IPS-18c (cell line): ENCODE measurements around the gene SLC7A6OS.

ENCODE experiments used
- H3K4me3 ChIP-seq: 2 replicates; pipeline ENCODE4 v1.7.0; 2013; ENCODE audit warnings: low read depth, mild to moderate bottlenecking, low read length, moderate library complexity; ENCODE audit not compliant: insufficient read depth
- H3K9me3 ChIP-seq: one replicate; pipeline ENCODE4 v1.6.1; 2013; ENCODE audit warnings: mild to moderate bottlenecking, low read length, moderate library complexity; ENCODE audit not compliant: control insufficient read depth, insufficient read depth

Gene SLC7A6OS

GRCh38 chr16:68288252-68288650 is 22.5 kb downstream of the SLC7A6OS start:
- no peak overlapping the region for H3K4me3 ChIP-seq
- H3K9me3 ChIP-seq: no peaks in the 10 kb centered on the region

DNA sequence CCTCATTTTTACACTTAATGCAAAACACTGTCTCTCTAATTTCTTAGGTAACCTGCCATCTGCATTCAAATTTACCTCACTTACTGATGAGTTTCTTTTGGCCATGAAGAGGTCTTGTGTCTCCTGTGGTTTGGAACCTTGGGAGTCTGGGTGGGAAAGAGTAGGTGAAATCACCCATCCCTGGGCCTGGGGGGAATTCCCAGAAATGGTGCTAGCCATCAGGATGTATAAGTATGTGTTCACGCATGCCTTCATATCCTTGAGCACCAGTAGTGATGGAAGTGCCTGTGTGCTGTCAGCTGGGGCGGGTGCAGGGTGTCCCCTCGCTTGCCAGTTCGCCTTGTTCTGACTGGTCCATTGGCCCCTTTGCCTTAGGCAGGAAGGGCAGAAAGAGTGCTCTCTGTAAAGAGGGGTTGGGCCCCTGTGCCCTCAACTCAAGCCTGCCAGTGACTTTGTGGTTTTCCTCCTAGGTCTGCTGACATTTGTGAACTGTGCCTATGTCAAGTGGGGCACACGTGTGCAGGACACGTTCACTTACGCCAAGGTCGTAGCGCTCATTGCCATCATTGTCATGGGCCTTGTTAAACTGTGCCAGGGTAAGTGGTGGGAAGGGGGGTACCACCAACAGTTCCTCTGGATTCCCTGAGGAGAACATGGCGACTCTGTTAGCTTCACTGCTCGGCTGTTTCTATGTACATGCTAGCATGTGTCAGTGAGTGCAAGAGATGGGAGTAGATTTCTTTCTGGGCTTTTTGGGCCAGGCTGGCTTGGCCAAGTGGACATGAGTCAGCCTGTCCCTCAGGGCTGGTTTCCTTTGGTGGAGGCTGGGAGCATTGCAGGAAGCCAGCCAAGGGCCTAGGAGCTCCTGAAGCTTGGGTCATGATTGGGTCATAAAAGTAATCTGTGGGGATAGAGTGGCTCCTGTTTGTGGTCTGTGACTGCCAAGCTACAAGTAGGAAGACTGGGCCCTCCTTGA is 23.2 kb downstream of the SLC7A6OS start:
- Histone ChIP-seq H3K9me3 (no peaks in the 10 kb centered on the region), H3K4me3 (no peak overlapping the region)

DNA sequence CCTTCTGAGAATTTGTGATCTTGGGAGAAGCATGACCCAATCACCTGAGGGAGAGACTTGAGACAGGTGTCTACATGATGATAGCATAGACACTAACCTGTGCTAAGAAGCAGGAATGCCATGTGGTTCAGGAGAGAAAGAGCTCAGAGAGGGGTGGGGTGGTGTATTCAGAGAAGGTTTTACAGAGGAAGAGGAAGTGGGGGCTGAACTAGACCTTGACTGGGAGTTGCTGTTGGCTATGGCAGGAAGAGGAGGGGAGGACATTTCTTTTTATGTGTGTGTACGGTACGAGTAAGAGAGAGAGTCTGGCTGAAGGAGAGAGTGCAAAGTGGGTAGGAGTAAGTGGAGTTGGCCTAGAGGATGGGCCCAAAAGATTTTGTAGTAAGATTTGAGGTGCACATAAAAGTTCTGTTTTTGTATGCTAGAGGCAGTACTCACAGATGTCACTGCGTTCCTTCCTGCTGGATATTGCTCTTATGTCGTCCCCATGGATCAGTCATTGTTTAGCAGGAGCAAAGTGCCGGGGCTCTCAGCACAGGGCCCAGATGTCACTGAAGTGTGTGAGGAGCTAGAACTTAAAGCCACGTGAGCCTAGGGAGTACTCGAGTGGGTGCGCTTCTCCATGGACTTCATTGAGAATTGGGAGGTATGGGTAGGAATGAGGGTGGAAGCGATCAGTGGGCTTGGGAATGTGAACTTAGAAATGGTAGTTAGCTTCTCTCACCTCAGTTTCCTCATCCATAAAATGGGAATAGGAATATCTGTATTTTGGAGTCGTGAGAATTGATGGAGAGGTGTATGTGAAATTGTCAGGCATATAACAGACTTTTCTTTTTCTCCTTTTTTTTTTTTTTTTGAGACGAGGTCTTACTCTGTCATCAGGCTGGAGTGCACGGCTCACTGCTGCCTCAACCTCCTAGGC is 24.3 kb downstream of the SLC7A6OS start:
- Histone ChIP-seq H3K9me3 (no peaks in the 10 kb centered on the region), H3K4me3 (no peak overlapping the region)

DNA sequence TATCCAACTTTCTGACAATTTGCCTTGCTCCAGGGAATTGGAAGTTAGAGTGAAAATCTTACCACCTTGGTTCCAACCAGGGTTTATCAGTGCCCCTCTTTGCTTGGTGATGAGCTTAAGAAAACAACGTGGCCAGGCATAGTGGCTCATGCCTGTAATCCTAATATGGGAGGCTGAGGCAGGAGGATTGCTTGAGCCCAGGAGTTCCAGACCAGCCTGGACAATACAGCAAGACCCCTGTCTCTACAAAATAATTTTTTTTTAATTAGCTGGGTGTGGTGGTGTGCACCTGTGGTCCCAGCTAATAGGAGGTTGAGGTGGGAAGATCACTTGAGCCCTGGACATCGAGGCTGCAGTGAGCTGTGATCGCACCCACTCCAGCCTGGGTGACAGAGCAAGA is 25.1 kb downstream of the SLC7A6OS start:
- Histone ChIP-seq H3K4me3 (no peak overlapping the region), H3K9me3 (no peaks in the 10 kb centered on the region)

DNA sequence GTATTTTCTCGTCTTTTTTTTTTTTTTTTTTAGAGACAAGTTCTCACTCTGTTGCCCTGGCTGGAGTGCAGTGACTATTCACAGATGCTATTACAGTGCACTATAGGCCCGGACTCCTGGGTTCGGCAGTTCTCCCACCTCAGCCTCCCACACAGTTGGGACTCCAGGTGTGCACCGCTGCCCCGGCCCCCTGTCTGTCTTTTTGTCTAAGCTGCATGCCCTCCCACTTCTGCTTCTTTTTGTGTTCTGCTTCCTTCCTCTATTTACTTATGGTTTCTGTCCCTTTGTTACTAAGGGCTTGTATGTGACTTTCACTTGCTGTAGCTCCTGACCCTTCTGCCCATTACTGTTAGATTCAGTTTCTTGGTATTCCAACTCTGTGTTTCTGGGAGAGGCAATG is 25.9 kb downstream of the SLC7A6OS start:
- Histone ChIP-seq H3K9me3 (no peaks in the 10 kb centered on the region), H3K4me3 (no peak overlapping the region)

DNA sequence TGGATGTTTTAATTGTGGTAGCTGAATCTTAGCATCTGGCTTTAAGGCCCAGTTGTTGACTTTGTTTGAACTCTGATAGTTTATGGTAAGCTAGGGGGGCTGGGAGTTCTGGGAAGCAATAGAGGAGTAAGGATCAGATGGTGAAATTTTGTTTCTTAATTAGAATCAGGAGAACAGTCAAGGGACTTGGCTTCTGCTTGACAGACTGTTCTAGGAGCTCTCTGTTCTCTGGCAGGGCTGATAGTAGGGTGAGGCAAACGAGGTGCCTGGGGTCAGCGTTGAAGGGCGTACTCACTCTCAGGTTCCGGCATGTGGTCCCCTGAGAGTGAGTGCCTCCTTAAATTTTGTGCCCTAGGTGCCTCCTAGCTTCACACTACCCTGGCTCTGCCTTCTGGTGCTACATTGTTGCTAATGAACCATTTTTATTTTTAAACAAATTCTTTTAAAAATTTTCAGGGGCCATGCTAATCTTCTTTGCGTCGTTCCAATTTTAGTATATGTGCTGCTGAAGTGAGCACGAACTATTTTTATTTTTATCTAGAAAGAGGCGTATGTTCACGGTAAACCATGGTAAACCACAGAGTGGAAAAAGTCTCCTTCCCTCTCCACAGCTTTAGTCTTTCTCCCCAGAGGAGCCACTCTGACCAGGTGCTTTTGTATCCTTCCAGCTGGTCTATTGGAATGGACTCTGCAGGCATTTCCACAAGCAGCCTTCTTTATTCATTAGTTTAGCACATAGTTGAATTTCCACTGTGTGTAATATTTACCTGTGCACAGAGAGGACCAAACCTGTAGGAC is 26.7 kb downstream of the SLC7A6OS start:
- H3K4me3 ChIP-seq: no peak overlapping the region
- H3K9me3 ChIP-seq: no peaks in the 10 kb centered on the region

DNA sequence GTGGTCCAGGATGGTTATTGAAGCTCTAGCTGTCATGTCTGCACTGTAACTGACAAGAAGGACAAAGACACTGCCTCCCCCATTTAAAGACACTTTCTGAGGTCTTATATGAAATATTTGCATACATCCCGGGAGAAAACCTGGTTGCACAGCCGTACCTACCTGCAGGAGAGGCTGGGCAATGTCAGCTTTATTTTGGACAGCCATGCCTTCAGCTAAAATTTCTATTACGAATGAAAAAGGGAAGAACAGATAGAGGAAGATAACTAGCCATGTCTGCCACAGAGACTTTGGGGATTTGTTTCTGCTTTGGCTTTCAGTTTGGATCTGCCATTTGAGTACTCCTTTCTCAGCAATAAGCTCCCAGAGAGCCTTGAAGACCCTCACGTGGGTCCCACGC is 27.4 kb downstream of the SLC7A6OS start:
- no peaks in the 10 kb centered on the region for H3K9me3 ChIP-seq
- H3K4me3 ChIP-seq: no peak overlapping the region

- Histone ChIP-seq H3K9me3 (no peaks in the 10 kb centered on the region), H3K4me3 (no peak overlapping the region)
Measured at GRCh38 chr16:68282064-68282452, 28.7 kb downstream of the SLC7A6OS start.

- no peak overlapping the region for H3K4me3 ChIP-seq
- no peaks in the 10 kb centered on the region for H3K9me3 ChIP-seq
Measured at GRCh38 chr16:68281368-68282063, 29.2 kb downstream of the SLC7A6OS start.

DNA sequence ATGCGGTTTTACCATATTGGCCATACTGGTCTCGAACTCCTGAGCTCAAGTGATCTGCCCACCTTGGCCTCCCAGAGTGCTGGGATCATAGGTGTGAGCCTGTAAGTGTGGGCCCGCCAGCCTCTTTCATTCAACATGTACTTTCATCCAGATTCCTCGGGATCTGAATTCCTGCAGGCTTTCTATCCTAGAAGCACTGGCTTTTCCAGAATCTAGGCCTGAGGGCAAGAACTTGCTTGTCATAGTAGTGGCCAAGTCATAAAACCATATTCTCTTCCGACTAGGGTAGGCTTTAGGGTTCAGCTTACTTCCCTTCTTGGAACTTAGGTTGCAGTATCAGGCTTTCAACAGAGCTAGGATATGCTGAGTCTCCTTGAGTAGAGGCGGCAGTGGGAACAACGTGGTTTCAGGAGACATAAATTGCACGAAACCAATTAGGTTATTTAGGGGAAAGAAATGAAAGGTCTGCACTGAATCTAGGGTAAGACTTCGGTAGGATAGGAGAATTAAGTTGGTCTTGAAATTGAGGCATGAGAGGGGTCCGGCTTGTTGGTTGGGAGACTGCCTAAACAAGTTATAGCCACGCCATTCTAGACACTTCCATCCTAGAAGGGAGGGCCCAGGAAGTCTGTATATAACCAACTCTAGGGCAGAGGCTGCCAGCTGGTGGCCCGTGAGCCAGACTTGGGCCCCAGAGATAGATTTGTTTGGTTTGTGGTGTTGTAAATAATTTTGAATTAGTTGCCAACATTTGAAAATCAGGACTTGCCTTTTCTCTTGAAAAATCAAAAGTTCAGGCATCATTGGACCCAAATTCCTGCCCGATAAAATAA is 30.8 kb downstream of the SLC7A6OS start:
- no peak overlapping the region for H3K4me3 ChIP-seq
- no peaks in the 10 kb centered on the region for H3K9me3 ChIP-seq

GRCh38 chr16:68276223-68276622 is 34.5 kb downstream of the SLC7A6OS start:
- H3K9me3 ChIP-seq: no peaks in the 10 kb centered on the region
- H3K4me3 ChIP-seq: no peak overlapping the region

GRCh38 chr16:68275611-68276191 is 35.0 kb downstream of the SLC7A6OS start:
- Histone ChIP-seq H3K9me3 (peaks cover 3% of the 10 kb centered on the region), H3K4me3 (no peak overlapping the region)

DNA sequence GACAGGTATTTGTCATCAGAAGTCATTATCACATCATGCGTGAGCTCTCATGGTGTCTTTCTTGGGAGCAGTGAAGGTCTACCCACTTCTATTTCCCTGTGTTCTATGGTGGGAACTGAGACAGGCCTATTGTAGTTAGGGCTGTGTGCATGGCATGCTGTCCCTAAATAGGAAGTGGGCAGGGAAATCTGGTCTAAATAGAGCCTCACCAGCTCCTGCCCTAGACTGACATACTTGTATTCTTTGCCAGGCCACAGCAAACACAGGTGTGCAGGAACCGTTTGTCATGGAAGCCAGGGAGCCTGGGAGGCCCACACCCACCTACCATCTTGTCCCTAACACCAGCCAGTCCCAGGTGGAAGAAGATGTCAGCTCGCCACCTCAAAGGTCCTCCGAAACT is 36.3 kb downstream of the SLC7A6OS start:
- Histone ChIP-seq H3K9me3 (peaks cover 3% of the 10 kb centered on the region), H3K4me3 (no peak overlapping the region)

- no peak overlapping the region for H3K4me3 ChIP-seq
- H3K9me3 ChIP-seq: peaks cover 3% of the 10 kb centered on the region
Measured at GRCh38 chr16:68273896-68274295, 36.9 kb downstream of the SLC7A6OS start.

GRCh38 chr16:68273459-68273858 is 37.3 kb downstream of the SLC7A6OS start:
- no peak overlapping the region for H3K4me3 ChIP-seq
- peaks cover 3% of the 10 kb centered on the region for H3K9me3 ChIP-seq
